ENCODE measurements around the gene STK11.

DNA sequence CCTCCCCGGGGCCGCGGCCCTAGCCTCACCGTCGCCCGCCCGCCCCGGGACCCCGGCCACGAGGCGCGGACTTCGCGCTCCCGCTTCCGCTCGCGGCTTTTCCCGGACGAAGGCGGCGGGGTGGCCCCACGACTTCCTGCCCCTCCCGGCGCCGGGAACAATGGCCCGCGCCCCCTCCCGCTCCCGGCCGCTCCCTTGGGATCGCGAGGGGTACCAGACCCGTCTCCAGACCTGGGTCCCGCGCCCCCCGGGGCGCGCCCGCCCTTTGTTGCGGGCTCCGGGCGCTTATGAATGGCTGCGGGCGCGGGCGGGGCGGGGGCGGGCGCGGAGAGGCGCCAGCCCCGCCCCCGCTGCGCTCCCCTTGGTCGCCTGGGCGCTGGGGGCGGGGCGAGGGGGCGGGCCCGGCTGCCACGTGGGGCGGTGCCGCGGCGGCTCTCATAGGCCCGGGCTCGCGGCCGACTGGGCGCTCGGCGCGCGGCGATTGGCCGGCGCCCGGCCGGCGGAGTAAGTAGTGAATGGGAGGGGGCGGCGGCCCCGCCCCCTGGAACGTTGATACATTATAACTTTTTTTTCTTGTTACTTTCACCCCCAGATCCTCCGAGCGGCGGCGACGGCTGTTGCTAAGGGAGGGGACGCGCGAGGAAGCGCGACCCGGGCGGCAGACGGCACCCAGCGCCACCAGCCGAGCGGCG is 43.9 kb downstream of the STK11 start:
- TF ChIP-seq, protein P1, sequence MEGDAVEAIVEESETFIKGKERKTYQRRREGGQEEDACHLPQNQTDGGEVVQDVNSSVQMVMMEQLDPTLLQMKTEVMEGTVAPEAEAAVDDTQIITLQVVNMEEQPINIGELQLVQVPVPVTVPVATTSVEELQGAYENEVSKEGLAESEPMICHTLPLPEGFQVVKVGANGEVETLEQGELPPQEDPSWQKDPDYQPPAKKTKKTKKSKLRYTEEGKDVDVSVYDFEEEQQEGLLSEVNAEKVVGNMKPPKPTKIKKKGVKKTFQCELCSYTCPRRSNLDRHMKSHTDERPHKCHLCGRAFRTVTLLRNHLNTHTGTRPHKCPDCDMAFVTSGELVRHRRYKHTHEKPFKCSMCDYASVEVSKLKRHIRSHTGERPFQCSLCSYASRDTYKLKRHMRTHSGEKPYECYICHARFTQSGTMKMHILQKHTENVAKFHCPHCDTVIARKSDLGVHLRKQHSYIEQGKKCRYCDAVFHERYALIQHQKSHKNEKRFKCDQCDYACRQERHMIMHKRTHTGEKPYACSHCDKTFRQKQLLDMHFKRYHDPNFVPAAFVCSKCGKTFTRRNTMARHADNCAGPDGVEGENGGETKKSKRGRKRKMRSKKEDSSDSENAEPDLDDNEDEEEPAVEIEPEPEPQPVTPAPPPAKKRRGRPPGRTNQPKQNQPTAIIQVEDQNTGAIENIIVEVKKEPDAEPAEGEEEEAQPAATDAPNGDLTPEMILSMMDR (conservative IDR thresholded peaks at IDR 0.05; ENCODE audit: low read depth, low read length), result no peak
- TF ChIP-seq POLR2A (IDR thresholded peaks at IDR 0.05; ENCODE audit: low read depth, low read length), result peak; percentile 97

Data from IMR-90 (cell line).